Measurements from ENCODE around the gene RASD1.
"Not testable (repeated sequence)": the region's sequence is repeated elsewhere in the genome, so short reads cannot be mapped to it uniquely, and the experiment has no call there.

The RASD1 gene

GRCh38 chr17:17497065-17497844 is 1.1 kb upstream of the RASD1 start:
- no peak for DNase-seq (ENCODE audit: low read depth)

- no peak for DNase-seq (ENCODE audit: low read depth)
Observed at GRCh38 chr17:17495536-17496188, 533 bp downstream of the RASD1 start.

GRCh38 chr17:17494870-17495535 is 1.2 kb downstream of the RASD1 start:
- DNase-seq (ENCODE audit: low read depth) = no peak

GRCh38 chr17:17494499-17494869 is 1.7 kb downstream of the RASD1 start:
- DNase-seq (ENCODE audit: low read depth) = no peak

GRCh38 chr17:17493986-17494466 is 2.2 kb downstream of the RASD1 start:
- no peak for DNase-seq (ENCODE audit: low read depth)

- DNase-seq (ENCODE audit: low read depth) = no peak
Observed at GRCh38 chr17:17493249-17493985, 2.8 kb downstream of the RASD1 start.

- no peak for DNase-seq (ENCODE audit: low read depth)
Observed at GRCh38 chr17:17492571-17492970, 3.6 kb downstream of the RASD1 start.

- no peak for DNase-seq (ENCODE audit: low read depth)
Observed at GRCh38 chr17:17492085-17492484, 4.1 kb downstream of the RASD1 start.

GRCh38 chr17:17491546-17491988 is 4.6 kb downstream of the RASD1 start:
- DNase-seq (ENCODE audit: low read depth) = no peak

- DNase-seq (ENCODE audit: low read depth) = no peak
Observed at GRCh38 chr17:17491031-17491471, 5.1 kb downstream of the RASD1 start.

- no peak for DNase-seq (ENCODE audit: low read depth)
Observed at GRCh38 chr17:17487998-17488397, 8.2 kb downstream of the RASD1 start.

GRCh38 chr17:17486416-17486815 is 9.8 kb downstream of the RASD1 start:
- not testable (repeated sequence) for DNase-seq (ENCODE audit: low read depth)

- no peak for DNase-seq (ENCODE audit: low read depth)
Observed at GRCh38 chr17:17485420-17485819, 10.8 kb downstream of the RASD1 start.

- peak; percentile 17 for DNase-seq (ENCODE audit: low read depth)
Observed at GRCh38 chr17:17484451-17484899, 11.7 kb downstream of the RASD1 start.

- no peak for DNase-seq (ENCODE audit: low read depth)
Observed at GRCh38 chr17:17481860-17482259, 14.3 kb downstream of the RASD1 start.

GRCh38 chr17:17480593-17481148 is 15.5 kb downstream of the RASD1 start:
- DNase-seq (ENCODE audit: low read depth) = no peak

GRCh38 chr17:17479209-17479608 is 17.0 kb downstream of the RASD1 start:
- no peak for DNase-seq (ENCODE audit: low read depth)

- peak; percentile 93 for DNase-seq (ENCODE audit: low read depth)
Observed at GRCh38 chr17:17476865-17477467, 19.2 kb downstream of the RASD1 start, which contains the start of gene MED9. MED9 (plus strand) TSS chr17:17477000; CDS start chr17:17477042, 42 bp downstream.

GRCh38 chr17:17474341-17474740 is 21.9 kb downstream of the RASD1 start:
- no peak for DNase-seq (ENCODE audit: low read depth)

GRCh38 chr17:17472333-17472920 is 23.8 kb downstream of the RASD1 start:
- DNase-seq (ENCODE audit: low read depth) = no peak

GRCh38 chr17:17469996-17470395 is 26.2 kb downstream of the RASD1 start:
- no peak for DNase-seq (ENCODE audit: low read depth)
